ENCODE results near the gene CALY. TPM values are rescaled to one million over a fixed set of nuclear protein-coding genes. Genes with fewer than 3 reads are reported as not detected.

CALY gene
- total RNA-seq, 1 experiment from 2014 or later, result 0.47 TPM

GRCh38 chr10:133359554-133359971 is 22.9 kb upstream of the CALY start:
- Histone ChIP-seq H3K36me3 (ENCODE audit: control insufficient read depth in 1 of 2, insufficient read depth in 2 of 2, low read length in 2 of 2) (no peaks in the 10 kb centered on the region; a peak in 1 of 4 replicates), H4K20me1 (ENCODE audit: insufficient read depth) (no peaks in the 10 kb centered on the region), H2AFZ (ENCODE audit: low read depth, low read length, poor library complexity, severe bottlenecking) (no peak overlapping the region), H3K27ac (ENCODE audit: low read depth, low read length) (no peak overlapping the region), H3K4me3 (replicated peaks in 1 of 2; ENCODE audit: low read depth in 1 of 2, low read length in 2 of 2) (no peak overlapping the region), H3K79me2 (ENCODE audit: insufficient read depth, low read length) (peaks cover 6% of the 10 kb centered on the region; the same call in 1 of the 2 replicates), H3K27me3 (ENCODE audit: insufficient read depth, low read length) (no peaks in the 10 kb centered on the region), H3K9me2 (ENCODE audit: insufficient read depth) (no peaks in the 10 kb centered on the region), H3K4me1 (ENCODE audit: control insufficient read depth in 1 of 2, insufficient read depth in 2 of 2, low read length in 2 of 2) (peaks cover 3 to 5% of the 10 kb centered on the region in 2 experiments; a peak in 2 of 4 replicates), H3K9me3 (ENCODE audit: control insufficient read depth in 1 of 2, insufficient read depth in 1 of 2, low read depth in 1 of 2, low read length in 2 of 2) (no peaks in the 10 kb centered on the region), H3K9ac (ENCODE audit: low read length) (no peak overlapping the region), H3K4me2 (ENCODE audit: low read length) (no peak overlapping the region)
- ATAC-seq (no peak), DNase-seq (ENCODE audit: low read depth, low spot score) (no peak)
- no peak for TF ChIP-seq SP1 (IDR thresholded peaks at IDR 0.05; ENCODE audit: low read depth)
- TF ChIP-seq POLR2A (IDR thresholded peaks at IDR 0.05; ENCODE audit: borderline replicate concordance, extremely low read depth, insufficient read depth, insufficient read length), result no peak
- no peak for TF ChIP-seq CBX3 (IDR thresholded peaks at IDR 0.05; ENCODE audit: low read depth)
- TF ChIP-seq EGR1 (IDR thresholded peaks at IDR 0.05; ENCODE audit: low read depth), result no peak
- TF ChIP-seq ZNF274 (IDR thresholded peaks at IDR 0.05; ENCODE audit: low read depth, low read length), result no peak
- TF ChIP-seq ELF1 (IDR thresholded peaks at IDR 0.05; ENCODE audit: borderline replicate concordance, low read depth), result no peak
- no peak for TF ChIP-seq MAX (IDR thresholded peaks at IDR 0.05)
- TF ChIP-seq SRF (IDR thresholded peaks at IDR 0.05; ENCODE audit: low read depth), result no peak
- no peak for TF ChIP-seq FOSL1 (IDR thresholded peaks at IDR 0.05; ENCODE audit: low read depth)
- no peak for TF ChIP-seq JUND (IDR thresholded peaks at IDR 0.05)
- no peak for TF ChIP-seq TCF7L2 (IDR thresholded peaks at IDR 0.05; ENCODE audit: borderline replicate concordance, extremely low read depth, insufficient read depth, insufficient read length)
- TF ChIP-seq CTCF (IDR thresholded peaks at IDR 0.05 in 2 of 3, conservative IDR thresholded peaks at IDR 0.05 in 1 of 3; ENCODE audit: borderline replicate concordance in 1 of 3, insufficient read depth in 1 of 3, low read depth in 2 of 3, low read length in 2 of 3), result no peak
- no peak for TF ChIP-seq ZFX (IDR thresholded peaks at IDR 0.05)
- TF ChIP-seq ZBTB33 (IDR thresholded peaks at IDR 0.05; ENCODE audit: extremely low read depth, insufficient replicate concordance, low read length), result no peak
- ChIA-PET CTCF (no interaction called here), POLR2A (no interaction called here), RAD21 (ENCODE audit: low non-redundant PET in 1 of 2, low total read pairs in 2 of 2, uncharacterized antibody in 2 of 2, unreplicated experiment in 2 of 2) (no interaction called here)
- no TSS peak for BruUV-seq (replicated peaks)
- intact Hi-C loops (cut with micrococcal nuclease), result no loop called here

Data from HCT116 (cell line).